HG02943 (cell line): Measurements from ENCODE around the gene CAMK4.
A peak's percentile ranks its signal among the peaks of the same experiment; 100 is the strongest.

Experiments
- ATAC-seq: cut with Tn5 transposase; IDR thresholded peaks from one replicate; pipeline ENCODE4 v1.9.1; 2021; ENCODE audit warnings: mild to moderate bottlenecking, low read depth, moderate library complexity; ENCODE audit not compliant: unreplicated experiment

CAMK4 gene

DNA sequence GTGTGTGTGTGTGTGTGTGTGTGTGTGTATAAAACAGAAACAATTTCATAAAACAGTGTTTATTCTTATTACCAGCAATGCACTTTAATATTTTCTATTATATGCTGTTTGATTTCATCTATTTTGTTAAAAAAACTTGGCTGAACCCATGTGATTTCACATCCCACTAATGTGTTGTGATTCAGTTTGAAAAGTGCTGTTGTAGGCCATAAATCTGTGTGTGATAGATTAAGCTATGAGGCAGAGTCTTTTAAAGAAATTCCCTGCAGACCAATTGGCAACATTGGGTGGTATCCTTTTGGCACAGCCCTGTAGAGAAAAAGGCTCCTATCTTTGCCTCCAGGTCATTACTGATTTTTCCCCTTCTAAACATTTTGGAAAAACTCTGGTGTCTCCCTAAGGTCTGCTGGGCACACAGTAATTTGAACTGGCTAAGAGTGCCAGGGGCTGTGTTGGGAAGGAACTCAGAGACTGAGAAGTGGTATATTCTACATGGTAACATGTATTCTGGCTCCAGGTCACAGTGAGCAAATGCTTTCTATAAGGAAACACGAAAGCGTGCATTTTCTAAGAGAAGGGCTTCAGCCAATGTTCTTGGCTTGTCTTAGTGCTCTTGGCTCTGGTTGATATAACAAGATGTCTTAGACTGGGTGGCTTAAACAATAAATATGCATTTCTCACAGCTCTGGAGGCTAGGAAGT lies 4.5 kb downstream of the CAMK4 start:
- ATAC-seq: no peak

DNA sequence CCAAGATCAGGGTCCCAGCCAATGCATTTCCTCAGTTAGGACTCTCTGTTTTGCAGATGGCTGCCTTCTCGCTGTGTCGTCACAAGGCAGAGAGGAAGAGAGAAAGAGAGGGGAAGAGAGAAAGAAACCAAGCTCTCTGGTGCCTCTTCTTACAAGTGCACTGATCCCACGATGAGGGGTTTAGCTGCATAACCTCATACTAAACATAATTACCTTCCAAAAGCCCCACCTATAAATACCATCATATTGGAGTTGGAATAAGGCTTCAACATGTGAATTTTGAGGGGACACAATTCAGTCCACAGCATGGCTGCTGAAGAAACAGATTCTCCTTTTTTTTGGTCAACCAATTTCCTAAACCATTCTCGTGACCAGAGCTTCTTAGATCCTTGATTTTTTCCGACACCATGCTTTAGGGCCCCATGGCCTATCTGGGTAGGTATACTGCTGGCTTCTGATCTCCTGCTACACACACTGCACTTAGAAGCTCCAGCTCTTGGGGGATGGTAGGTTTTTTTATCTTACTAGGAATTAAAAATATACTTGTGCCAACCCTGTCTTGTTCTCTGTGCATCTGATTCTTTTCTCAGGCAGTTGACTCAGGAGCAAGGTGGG lies 5.1 kb downstream of the CAMK4 start:
- ATAC-seq: no peak

DNA sequence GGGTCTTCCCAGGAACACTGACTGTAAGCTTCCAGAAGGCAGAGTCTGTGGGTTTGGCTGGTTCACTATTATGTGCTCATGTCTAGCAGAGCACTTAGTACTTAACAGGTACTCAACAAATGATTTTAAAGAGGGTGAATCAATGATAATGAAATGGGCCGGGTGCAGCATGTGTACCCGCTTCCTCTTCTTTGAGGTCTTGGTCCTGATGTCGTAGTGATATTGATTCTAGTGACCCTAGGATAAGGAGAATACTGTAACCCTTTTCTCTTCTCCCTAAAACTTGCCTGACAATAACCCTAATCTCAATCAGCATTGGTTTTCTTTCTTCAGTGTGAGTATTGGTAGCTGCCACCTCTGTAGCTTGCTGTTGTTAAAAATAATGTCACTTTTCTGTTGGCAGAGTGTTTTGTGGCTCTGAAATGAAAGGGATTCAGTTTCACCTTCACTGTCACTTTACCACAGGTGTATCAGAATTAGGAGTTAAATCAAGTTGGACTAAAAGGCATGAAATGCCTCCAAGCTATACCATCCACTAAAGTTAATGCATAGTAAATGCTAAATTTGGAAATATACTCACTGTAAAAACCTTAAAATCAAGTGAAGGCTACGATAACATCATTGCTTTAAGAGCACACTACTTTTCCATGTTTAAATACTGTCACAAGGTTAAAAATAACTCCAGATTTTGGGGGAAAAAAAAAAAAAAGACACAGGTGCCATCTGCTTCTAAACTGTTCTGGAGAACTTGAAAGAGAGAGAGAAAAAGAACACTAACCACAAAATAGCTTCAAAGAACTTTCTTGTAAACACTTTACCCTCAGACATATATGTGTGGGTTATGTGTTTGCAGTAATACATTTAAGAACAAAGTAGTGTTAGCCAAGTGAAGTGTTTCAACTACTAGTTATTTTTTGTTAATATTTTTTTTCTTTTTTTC lies 6.0 kb downstream of the CAMK4 start:
- ATAC-seq: no peak

DNA sequence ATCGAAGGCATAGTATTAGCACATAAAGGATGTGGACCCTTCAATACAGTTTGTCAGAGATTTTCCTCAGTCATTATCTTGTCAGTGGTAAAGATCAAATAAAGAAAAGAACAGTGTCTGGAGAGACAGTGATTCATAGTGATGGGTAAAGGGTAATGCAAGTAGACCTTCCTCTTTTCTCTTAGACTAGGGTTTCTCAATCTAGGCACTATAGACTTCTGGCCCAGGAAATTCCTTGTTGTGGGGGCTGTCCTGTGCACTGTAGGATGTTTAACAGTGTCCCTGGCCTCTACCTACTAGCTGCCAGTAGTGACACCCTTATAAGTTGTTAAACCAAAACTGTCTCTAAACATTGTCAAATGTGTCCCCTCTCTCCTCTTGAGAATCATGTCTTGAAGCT lies 6.9 kb downstream of the CAMK4 start:
- ATAC-seq: no peak

DNA sequence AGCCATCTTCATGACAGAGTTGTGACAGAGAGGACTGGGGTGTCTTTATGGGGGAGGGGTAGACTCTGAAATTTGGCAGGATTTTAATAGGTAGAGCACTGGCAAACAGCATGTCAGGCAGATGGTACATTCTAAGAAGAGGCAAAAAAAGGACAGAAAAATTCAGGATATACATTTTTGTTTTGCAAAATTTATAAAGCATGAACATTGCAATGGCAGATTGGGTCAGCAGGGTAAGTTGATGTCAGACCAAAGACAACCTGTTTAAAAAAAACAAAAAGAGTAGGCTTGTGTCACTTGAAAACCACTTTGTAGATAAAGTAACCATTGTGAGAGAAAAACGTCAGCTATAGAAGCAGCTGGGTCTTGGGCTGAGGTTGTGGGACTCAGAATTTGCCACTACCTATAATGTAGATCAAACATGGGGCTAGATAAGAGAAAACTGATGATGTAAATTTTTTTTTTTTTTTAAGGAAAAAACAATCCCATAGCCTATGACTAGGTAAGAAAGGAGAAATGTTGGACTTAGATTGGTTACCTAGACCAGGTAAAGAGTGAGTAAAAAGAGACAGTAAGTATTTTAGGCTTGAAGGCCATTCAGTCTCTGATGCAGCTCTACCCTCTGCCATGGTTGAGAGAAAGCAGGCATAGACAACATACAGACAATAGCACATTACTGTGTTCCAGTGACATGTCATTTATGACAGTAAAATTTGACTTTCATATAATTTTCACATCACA lies 8.3 kb downstream of the CAMK4 start:
- no peak for ATAC-seq

DNA sequence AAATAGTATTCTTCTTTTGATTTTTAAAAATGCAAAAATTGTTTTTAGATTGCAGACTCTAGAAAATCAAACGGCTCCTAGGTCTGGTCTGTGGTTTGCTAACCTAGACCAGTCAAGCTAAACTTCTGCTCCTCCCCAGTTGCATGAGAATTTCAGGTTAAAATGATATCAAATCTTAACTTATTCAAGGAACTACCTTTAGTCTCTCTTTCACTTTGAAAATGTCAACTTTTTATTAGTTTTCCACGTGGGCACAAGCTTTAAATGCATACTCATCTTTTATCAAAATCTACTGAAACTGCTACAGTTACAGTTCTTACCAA lies 8.8 kb downstream of the CAMK4 start:
- ATAC-seq: no peak

DNA sequence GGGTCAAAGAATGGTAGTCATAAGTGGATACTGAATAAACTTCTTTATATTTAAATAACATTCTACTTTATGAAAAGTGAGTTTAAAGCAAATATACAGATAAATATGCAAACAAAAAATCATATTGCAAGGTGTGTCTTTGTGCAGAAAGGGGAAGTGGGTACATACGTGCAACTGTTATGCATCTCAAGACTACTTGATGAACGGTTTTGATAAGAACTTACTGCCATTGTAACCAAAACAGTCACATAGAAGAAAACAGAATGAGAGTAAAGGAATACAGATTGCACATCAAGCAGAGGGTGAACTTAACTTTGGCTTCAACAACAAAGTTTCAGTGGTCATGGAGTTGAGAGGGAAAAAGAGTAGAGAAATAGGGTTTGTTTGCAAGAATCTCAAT lies 9.9 kb downstream of the CAMK4 start:
- no peak for ATAC-seq

DNA sequence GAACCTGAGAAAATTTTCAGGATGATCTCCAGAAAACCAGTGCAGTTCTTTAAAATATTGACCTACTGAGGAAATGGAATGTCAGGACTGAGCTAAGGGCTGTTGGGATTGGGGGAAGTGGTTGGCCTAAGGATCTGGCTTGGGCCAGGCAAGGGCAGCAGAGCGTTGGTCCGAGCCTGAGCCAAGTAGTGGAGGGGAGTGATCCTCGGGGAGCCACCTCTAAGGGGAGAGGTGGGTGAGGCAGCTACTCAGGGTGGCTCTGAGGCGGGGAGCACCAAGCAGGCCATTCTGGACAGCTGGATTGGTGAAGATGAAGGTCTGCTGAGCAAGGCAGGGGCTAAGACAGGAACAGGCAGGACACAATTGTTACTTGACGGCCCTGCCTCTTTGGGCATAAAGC lies 11.5 kb downstream of the CAMK4 start:
- no peak for ATAC-seq

DNA sequence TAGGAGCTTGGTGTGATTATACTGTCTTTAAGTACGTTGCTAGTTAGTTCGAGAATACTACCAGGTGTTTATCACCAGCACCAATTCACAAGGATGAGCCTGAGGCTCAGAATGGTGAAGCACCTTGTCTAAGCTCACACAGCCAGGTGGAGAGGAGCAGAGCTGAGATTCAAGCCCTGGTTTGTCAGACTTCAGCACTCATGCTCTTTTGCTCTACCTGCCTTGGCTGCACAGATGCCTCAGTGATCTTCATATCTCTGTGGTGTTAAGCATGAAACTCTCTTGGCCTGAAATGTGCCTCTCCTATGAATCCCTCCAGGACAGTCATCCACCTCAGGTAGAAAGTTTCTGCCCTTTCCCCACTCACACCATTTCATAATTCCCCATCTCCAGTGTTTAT lies 12.2 kb downstream of the CAMK4 start:
- ATAC-seq: no peak

DNA sequence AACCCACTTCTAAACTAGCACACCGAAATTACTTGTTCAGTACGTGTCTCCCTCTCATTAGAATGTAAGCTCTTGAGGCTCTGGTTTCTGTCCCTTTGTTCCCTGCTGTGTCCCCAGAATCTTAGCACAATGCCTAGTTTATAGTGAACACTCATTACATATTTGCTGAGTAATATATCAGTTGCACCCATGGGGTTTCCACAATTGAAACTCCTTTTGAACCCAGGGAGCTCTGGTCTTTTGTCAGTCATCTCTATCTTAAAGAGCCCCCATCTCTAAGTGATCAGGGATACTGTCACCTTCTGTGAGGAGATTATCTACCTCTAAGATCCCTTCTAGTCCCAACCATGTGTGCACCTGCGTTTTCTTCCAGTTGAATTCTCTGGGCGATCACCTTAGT lies 12.8 kb downstream of the CAMK4 start:
- no peak for ATAC-seq

DNA sequence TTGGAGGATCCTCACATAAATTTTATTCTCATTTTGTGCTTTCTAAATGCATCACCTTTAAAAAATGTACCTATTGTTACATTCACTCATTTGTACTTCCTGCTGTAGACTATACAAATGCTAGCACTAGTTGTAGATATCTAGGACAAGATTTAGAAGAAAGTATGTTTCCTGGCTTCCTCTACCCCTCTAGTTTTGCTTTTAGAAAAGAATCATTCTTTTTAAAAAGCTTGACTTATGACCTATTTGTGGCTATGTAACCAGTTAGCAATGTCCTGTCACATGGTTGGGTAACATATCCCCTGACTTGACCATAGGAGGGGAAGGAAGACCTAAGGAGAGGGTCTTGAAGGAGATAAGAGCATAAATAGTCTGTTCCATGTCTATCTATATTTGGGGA lies 13.3 kb downstream of the CAMK4 start:
- no peak for ATAC-seq

DNA sequence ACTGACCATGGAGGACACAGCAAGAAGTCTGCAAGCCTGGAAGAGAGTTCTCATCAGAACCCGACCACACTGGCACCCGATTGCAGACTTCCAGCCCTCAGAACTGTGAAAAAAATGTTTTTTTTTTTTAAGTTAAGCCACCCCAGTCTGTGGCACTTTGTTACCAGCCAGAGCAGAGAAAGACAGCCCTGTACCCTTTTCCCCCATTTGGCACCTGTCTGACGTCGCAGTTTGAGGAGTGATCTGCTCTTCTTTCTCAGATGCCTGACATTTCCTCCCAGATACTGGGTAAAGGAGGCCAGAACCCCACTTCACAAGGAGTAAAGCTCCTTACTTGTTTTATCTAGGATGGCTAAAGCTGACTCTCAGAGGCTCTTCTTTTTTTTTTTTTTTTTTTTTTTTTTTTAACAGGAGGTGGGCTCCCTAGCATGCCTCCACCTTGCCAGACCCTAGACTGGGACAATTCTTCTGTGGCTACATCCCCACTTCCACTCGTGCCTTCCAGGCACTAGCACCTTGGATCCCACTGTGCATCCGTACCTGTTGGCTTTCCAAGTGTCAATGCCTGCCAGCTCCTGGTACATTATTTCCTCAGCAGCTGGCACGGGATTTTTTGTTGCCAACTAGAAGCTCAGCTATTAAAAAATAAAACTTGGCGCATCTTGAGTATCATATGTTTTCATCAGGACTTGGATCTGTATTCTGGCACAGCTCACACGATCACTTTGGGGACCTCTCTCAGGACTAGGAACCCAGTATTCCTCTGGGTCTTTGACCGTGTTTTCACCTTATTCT lies 14.4 kb downstream of the CAMK4 start:
- ATAC-seq: no peak

DNA sequence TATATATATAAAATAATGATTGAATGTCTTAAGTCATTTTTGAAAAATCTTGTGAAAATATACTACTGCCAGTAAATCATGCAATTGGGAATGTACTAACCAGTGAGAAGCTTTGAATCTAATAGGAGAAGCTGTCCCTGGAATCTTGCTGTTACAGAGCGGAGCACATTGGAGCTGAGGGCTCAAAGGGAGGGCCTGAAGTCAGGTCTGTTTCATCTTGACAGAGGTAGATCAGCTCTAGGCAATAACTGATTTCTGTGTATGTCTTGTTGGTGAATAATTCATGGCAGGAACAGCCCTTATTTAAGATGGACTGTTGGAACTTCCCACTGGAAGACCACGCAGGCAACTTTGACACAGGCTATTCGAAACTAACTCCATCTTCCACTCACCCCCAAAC lies 17.5 kb downstream of the CAMK4 start:
- no peak for ATAC-seq

DNA sequence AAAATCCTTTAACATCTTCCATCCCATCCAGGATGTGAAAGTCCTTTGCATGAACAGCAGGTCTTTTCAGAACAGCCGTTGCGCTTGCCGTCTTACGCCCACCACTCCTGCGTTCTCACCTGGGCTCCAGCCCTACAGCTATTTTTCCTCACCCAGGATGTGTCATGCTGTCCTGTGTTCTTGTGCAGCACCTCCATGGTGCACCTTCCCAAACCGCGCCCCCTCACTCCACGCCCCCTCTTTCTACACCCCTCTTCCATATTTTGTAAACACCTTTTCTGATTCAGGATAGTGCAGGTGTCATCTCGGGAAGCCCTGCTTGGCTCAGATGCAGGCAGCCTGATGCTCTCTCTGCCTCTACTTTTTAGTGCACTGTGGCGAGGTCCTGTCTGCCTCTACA lies 18.4 kb downstream of the CAMK4 start:
- ATAC-seq: no peak

DNA sequence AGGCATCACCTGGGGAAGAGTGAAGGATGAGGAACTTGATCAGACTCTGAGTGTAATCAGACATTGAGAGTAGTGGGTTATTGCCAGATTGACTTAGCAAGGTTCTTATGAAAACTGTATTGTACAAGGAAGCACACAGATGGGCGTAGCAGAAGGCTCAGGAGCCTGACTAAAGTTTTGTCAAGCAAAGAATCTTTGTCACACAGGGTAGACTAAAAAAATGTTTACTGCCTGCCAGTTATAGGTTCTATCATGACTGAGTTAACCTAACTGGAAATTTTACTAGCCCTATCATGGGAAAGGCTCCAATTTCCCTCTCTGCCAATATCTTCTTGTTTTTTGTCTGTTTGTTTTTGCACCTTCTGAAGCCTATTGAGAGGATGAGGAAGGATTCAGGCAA lies 19.1 kb downstream of the CAMK4 start:
- ATAC-seq: no peak

DNA sequence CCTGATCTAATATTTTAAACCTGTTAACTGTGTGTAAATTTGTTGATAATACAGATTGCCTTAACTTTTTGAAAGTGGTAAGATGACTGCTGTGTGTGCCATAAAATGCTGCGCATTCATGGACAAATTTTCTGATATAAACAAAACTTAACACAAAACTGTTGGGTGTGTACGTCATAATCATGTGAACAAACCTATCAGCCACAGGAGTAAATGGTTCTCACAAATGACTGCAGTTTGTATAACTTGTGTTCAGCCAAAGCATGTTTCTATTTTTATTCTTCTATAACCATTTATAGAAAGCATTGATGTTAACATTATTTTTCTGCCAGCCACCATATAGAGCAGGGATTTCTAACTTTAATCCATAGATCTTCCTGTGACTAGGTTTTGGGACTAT lies 21.5 kb downstream of the CAMK4 start:
- ATAC-seq: no peak

DNA sequence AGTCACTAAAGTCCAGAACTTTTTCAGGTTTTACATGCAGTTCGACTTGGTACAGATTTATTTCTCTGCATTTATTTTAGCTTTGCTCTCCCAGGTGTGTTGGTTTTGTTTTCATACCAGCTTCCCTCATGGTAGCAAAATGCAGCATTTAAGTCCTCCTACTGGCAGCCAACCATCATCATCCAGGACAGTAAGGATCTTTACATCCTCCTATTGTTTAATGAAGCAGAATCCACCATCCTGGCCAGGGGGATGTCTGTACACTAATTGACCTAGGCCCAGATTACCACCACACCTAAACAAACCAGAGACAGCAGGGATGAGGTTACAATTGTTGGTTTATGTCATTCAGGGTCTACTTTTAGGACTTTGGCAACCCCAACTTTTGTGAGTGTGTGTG lies 22.3 kb downstream of the CAMK4 start:
- ATAC-seq: no peak

DNA sequence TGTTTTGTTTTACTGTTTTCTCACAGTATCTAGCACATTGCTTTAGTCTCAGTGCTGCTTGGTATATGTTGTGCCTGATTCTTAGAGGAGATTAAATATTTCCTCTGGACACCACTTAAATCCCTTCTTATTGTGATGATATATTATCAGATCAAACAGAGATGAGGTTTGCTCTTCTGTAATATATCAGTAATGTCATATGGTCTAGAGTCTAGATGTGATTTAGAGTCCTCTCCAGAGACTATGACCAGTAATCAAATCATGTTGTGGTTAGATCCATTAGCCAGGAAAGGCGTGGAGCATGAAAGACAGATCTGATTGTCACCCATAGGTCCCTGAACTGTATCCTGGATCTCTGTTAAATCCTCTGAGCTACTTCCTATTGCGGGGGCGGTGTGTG lies 24.4 kb downstream of the CAMK4 start:
- ATAC-seq: no peak

DNA sequence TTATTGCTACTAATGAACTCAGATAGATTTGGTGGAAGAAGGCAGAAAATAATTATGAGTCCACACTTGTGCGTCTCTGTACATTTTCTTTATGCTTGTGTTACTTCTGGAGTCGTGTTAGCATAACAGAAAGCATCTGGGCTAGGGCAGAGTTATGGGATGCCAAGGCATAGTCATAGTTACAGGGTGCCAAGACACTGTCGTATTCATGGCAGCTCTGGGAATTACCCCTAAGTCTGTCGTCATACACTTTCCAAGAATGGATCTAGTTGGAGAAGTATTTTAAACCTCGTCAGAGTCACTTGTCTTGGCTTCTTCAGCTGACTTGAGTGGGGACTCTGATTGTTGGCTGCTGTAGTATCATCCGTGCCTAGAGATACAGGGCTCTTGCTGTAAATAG lies 27.7 kb downstream of the CAMK4 start:
- ATAC-seq: no peak

DNA sequence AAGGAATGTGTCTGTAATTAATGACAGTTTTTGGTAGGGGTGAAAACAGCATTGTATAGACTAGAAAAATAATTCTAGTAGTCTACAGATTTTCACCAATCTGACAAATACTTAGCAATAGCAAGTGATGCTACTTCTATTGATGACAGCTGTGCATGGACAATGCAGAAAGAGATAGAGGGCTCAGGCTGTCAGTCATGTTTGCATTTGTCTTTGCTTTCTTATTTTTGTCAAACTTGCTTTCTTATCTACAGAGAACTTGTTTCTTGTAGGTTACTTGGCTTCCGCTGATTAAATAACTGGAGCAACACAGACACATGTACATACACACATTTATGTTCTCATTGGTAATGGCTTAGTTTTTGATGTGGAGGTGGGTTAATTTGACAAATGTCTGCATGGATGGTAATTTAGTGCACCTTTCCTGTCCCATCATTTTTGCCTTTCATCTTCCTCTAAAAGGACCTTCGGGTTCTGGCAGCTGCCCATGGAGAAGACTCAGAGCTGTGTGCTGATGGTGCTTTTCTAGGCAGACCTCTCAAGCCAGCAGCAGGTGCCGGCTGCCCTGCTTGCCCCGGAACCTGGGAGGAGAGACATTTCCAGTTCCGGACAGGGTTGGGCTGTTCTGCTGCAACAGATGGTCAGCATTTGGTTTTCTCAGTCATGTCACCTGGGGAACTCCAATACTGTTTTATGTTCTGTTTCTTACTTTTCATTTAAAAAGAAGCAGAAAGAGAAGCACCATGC lies 28.8 kb downstream of the CAMK4 start:
- peak; percentile 56 for ATAC-seq
